Measurements from ENCODE around the gene ZDHHC23. TPM values are rescaled to one million over a fixed set of nuclear protein-coding genes. Genes with fewer than 3 reads are reported as not detected.

The ZDHHC23 gene
- total and polyA plus RNA-seq, 2 experiments from 2014 or later, result 1.9 to 8.5 TPM

DNA sequence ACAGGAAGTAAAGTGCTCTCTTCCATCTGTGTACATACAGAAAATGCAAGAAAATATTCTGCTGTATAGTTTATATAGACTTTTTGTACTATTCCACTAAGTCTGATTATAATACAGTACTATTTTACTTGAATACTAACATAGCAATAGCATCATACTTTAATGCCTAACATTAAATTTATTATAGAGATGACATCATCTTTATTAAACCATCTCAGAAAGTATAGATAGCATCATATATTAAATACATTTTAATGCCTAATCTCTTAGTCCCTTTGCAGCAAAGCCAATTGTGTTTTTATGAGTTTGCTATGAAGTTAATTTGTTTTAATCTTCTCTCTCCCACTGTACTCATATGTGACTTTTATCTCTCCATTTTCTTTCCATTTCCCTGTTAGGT lies 39.7 kb upstream of the ZDHHC23 start:
- Histone ChIP-seq H3K9me2 (replicated peaks; ENCODE audit: insufficient read depth) (no peaks in the 10 kb centered on the region), H3K4me3 (no peak overlapping the region), H3K36me3 (replicated peaks; ENCODE audit: insufficient read depth, low read depth) (no peaks in the 10 kb centered on the region)

DNA sequence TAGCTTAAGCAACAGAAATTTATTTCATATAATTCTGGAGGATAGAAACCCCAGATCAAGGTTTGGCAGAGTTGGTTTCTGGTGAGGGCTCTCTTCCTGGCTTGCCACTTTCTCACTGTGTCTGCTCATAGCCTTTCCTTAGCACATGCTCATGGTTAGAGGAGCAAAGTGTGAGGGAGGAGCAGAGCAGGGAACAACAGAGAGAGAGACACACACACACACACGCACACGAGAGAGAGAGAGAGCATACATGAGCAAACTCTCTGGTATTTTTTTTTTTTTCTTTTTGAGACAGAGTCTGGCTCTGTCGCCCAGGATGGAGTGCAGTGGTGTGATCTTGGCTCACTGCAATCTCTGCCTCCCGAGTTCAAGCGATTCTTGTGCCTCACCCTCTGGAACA lies 36.8 kb upstream of the ZDHHC23 start:
- no peak for DNase-seq (ENCODE audit: low spot score)
- TF ChIP-seq, protein P1, sequence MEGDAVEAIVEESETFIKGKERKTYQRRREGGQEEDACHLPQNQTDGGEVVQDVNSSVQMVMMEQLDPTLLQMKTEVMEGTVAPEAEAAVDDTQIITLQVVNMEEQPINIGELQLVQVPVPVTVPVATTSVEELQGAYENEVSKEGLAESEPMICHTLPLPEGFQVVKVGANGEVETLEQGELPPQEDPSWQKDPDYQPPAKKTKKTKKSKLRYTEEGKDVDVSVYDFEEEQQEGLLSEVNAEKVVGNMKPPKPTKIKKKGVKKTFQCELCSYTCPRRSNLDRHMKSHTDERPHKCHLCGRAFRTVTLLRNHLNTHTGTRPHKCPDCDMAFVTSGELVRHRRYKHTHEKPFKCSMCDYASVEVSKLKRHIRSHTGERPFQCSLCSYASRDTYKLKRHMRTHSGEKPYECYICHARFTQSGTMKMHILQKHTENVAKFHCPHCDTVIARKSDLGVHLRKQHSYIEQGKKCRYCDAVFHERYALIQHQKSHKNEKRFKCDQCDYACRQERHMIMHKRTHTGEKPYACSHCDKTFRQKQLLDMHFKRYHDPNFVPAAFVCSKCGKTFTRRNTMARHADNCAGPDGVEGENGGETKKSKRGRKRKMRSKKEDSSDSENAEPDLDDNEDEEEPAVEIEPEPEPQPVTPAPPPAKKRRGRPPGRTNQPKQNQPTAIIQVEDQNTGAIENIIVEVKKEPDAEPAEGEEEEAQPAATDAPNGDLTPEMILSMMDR (IDR thresholded peaks at IDR 0.05; ENCODE audit: poor library complexity), result no peak
- TF ChIP-seq EZH2 (IDR thresholded peaks at IDR 0.05; ENCODE audit: borderline replicate concordance) (no peak), EZH2phosphoT487 (IDR thresholded peaks at IDR 0.05; ENCODE audit: low read depth, severe bottlenecking, unreplicated experiment) (no peak)
- WGBS (ENCODE audit: low lambda C conversion rate, missing lambda C conversion rate), result 79% methylated on average over 5 of the region's 5 CpGs

More for the DNA sequence above, 39.7 kb upstream of the ZDHHC23 start:
- H3K27ac ChIP-seq, result no peak overlapping the region
- H3K4me1 ChIP-seq (ENCODE audit: insufficient read depth), result no peaks in the 10 kb centered on the region
- H2AFZ ChIP-seq, result no peak overlapping the region
- no peak overlapping the region for H3K4me2 ChIP-seq
- no peak for DNase-seq (ENCODE audit: low spot score)
- H4K20me1 ChIP-seq (ENCODE audit: insufficient read depth, poor library complexity, severe bottlenecking), result no peaks in the 10 kb centered on the region
- H3K79me2 ChIP-seq, result no peaks in the 10 kb centered on the region
- no peak for TF ChIP-seq EZH2 (IDR thresholded peaks at IDR 0.05; ENCODE audit: borderline replicate concordance)
- no peak for TF ChIP-seq EZH2phosphoT487 (IDR thresholded peaks at IDR 0.05; ENCODE audit: low read depth, severe bottlenecking, unreplicated experiment)
- TF ChIP-seq, protein P1 (IDR thresholded peaks at IDR 0.05; ENCODE audit: poor library complexity), result no peak
- no peaks in the 10 kb centered on the region for H3K27me3 ChIP-seq
- no peaks in the 10 kb centered on the region for H3K9me3 ChIP-seq (ENCODE audit: low read depth)

DNA sequence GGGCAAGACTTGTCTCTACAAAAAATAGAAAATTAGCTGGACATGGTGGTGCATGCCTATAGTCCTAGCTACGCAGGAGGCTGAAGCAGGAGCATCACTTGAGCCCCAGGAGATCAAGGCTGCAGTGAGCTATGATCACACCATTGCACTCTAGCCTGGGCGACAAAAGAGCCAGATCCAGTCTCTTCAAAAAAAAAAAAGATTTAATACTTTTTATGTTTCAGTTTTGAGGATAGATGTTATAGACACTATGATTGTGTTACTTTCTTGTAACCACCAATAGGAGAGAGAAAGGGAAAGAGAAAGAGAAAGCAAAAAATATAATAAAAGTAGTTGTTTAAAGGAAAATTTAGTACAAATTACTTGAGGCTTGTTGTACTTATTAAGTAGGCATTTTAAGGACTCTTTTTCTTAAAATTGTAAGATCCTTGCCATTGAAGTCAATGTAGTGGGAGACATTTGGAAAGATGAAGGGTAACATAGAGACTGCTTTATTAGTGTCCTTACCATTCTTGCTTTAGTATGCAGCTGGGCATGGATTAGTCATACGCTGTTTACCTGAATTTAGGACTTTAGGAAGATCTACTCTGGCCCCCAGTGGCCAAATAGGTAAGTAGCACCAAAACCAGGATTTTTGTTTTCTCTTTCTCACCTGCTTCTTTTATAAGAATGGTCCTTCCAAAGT lies 35.1 kb upstream of the ZDHHC23 start:
- Histone ChIP-seq H3K4me2 (no peak overlapping the region), H3K27ac (no peak overlapping the region), H2AFZ (no peak overlapping the region)

More for the DNA sequence above, 36.8 kb upstream of the ZDHHC23 start:
- Histone ChIP-seq H3K27ac (no peak overlapping the region), H3K4me1 (ENCODE audit: insufficient read depth) (no peaks in the 10 kb centered on the region), H3K27me3 (no peaks in the 10 kb centered on the region), H3K79me2 (no peaks in the 10 kb centered on the region), H3K9me3 (ENCODE audit: low read depth) (no peaks in the 10 kb centered on the region), H3K4me3 (no peak overlapping the region), H3K9me2 (replicated peaks; ENCODE audit: insufficient read depth) (no peaks in the 10 kb centered on the region), H3K4me2 (no peak overlapping the region), H4K20me1 (ENCODE audit: insufficient read depth, poor library complexity, severe bottlenecking) (no peaks in the 10 kb centered on the region), H2AFZ (no peak overlapping the region), H3K36me3 (replicated peaks; ENCODE audit: insufficient read depth, low read depth) (no peaks in the 10 kb centered on the region)

More for the DNA sequence above, 35.1 kb upstream of the ZDHHC23 start:
- Histone ChIP-seq H3K36me3 (replicated peaks; ENCODE audit: insufficient read depth, low read depth) (no peaks in the 10 kb centered on the region), H3K4me1 (ENCODE audit: insufficient read depth) (no peaks in the 10 kb centered on the region), H3K27me3 (no peaks in the 10 kb centered on the region), H3K9me3 (ENCODE audit: low read depth) (no peaks in the 10 kb centered on the region), H4K20me1 (ENCODE audit: insufficient read depth, poor library complexity, severe bottlenecking) (no peaks in the 10 kb centered on the region), H3K79me2 (no peaks in the 10 kb centered on the region), H3K9me2 (replicated peaks; ENCODE audit: insufficient read depth) (no peaks in the 10 kb centered on the region), H3K4me3 (no peak overlapping the region)
- WGBS (ENCODE audit: low lambda C conversion rate, missing lambda C conversion rate), result 59% methylated on average over 3 of the region's 3 CpGs
- TF ChIP-seq, protein P1 (IDR thresholded peaks at IDR 0.05; ENCODE audit: poor library complexity), result peak; percentile 63
- TF ChIP-seq EZH2phosphoT487 (IDR thresholded peaks at IDR 0.05; ENCODE audit: low read depth, severe bottlenecking, unreplicated experiment), result no peak
- no peak for TF ChIP-seq EZH2 (IDR thresholded peaks at IDR 0.05; ENCODE audit: borderline replicate concordance)
- DNase-seq (ENCODE audit: low spot score), result peak; percentile 77

Data from hepatocyte (in vitro differentiated cells).